ENCODE measurements around the gene SLC35F3.
A peak's percentile ranks its signal among the peaks of the same experiment; 100 is the strongest.

Gene SLC35F3

DNA sequence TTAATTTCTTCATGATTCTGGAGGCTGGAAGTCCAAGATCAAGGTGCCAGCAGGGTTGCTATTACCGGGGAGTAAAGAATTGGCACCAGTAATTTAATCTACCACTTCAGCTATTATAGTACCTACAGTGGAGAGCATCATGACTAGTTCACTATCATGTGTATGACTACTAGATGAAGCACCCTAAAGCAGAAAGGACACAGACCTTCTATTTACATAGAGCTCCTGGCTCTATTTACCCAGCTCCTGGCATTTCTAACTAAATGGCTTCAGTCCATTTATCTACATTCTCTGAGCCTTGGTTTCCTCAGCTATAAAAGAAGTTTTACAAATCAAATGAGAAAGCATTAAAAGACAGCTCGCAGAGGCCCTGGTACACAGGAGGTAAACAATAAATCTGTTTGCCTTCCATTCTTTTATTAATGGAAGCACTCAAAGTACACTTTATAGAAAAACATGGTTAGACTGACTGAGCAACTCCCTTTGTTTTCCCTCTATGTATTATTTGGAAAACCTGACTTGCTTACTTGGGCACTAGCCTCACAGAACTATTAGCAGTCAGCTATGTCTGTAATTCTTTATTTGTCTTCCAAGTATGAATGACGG lies 203.0 kb downstream of the SLC35F3 start:
- in situ Hi-C loops (cut with MboI; ENCODE audit: low pct_unique_long_range_greater_than_20kb, low sequenced_read_pairs, unreplicated experiment) = no loop called here
- no peak for TF ChIP-seq CTCF (IDR thresholded peaks at IDR 0.05; ENCODE audit: extremely low read depth, insufficient read depth, missing control alignments)
- DNase-seq (ENCODE audit: low spot score) = no peak

DNA sequence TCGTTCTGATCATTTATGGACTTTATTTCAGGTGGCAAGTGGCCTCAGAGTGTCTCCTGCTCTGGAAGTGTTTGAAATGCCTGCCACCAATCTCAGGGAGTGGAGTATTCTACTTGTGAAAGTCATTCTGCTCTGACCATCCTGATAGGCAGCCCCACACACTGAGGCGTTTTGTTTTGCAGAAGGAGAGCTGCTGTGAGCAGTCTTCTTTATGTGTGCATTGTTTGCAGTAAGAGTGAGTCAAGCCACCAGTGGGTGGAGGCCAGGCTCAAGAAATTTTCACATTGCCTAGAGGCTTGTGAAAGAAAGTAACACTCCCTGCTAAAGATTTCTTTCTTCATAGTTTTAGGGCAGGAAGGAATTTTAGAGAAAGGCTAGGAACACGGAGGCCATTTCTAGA lies 204.4 kb downstream of the SLC35F3 start:
- in situ Hi-C loops (cut with MboI; ENCODE audit: low pct_unique_long_range_greater_than_20kb, low sequenced_read_pairs, unreplicated experiment) = no loop called here
- TF ChIP-seq CTCF (IDR thresholded peaks at IDR 0.05; ENCODE audit: extremely low read depth, insufficient read depth, missing control alignments) = no peak

GRCh38 chr1:234109840-234110239 lies 205.4 kb downstream of the SLC35F3 start:
- TF ChIP-seq CTCF (IDR thresholded peaks at IDR 0.05; ENCODE audit: extremely low read depth, insufficient read depth, missing control alignments) = no peak
- no peak for DNase-seq (ENCODE audit: low spot score)
- in situ Hi-C loops (cut with MboI; ENCODE audit: low pct_unique_long_range_greater_than_20kb, low sequenced_read_pairs, unreplicated experiment) = no loop called here

More for the DNA sequence above, 204.4 kb downstream of the SLC35F3 start:
- DNase-seq (ENCODE audit: low spot score) = no peak

- in situ Hi-C loops (cut with MboI; ENCODE audit: low pct_unique_long_range_greater_than_20kb, low sequenced_read_pairs, unreplicated experiment) = no loop called here
- DNase-seq (ENCODE audit: low spot score) = no peak
- TF ChIP-seq CTCF (IDR thresholded peaks at IDR 0.05; ENCODE audit: extremely low read depth, insufficient read depth, missing control alignments) = peak; percentile 23
Measured at GRCh38 chr1:234111458-234112142, 207.1 kb downstream of the SLC35F3 start.

DNA sequence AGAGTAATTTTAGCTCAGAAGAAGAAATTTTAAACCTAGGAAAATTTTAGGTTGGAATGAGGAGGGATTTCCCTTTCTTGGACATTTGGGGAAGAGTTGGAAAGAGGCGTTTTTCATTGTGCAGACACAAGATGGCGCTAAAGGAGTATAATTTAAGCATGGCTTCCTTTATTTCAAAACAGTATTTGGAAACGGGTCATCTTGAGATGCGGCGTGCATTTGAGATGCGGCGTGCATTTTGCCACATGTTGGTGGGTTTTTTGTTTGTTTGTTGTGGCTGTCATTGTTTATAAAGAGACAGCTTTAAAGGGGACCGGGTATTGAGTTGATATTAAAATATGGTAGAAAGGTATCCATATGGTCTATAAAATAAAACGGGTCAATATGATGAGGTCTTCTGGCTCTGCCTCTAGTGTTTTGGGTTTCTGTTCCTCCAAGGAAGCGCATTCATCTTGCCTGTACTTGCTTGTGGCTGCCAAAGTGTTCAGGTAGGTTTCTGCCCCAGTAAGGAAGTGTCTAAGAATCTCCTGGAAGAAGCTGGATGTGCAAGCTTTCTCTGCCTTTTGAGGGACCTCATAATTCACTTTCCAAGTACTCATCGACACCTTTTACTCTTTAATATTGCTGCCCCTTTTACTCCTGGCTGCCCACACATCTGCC lies 210.3 kb downstream of the SLC35F3 start:
- DNase-seq (ENCODE audit: low spot score) = peak; percentile 53
- peak; percentile 72 for TF ChIP-seq CTCF (IDR thresholded peaks at IDR 0.05; ENCODE audit: extremely low read depth, insufficient read depth, missing control alignments)
- in situ Hi-C loops (cut with MboI; ENCODE audit: low pct_unique_long_range_greater_than_20kb, low sequenced_read_pairs, unreplicated experiment) = no loop called here

DNA sequence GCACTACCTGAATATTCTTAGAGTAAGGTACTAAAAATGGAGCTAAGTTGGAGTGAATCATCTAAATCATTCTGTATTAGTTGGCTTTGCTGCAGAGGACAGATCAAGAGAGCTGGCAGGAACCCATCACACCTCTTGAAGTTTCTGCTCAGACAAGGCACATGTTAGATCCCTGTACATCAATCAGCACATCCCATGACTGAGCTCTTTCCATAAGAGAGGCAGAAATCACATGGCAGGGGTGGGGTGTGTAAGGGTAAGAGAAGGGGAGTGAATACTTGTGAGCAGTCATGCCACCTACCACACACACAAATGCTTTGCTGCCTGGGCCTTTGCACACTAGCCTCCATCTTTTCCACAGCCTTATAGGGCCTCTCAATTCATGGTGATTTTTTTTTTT lies 214.4 kb downstream of the SLC35F3 start:
- no peak for DNase-seq (ENCODE audit: low spot score)
- in situ Hi-C loops (cut with MboI; ENCODE audit: low pct_unique_long_range_greater_than_20kb, low sequenced_read_pairs, unreplicated experiment) = no loop called here
- TF ChIP-seq CTCF (IDR thresholded peaks at IDR 0.05; ENCODE audit: extremely low read depth, insufficient read depth, missing control alignments) = no peak
